GM12864 (cell line): ENCODE measurements around the gene AP1S2.

ENCODE experiments used
- DNase-seq: peaks from one replicate; pipeline ENCODE4 v3.0.0-alpha.2; 2011; ENCODE audit warnings: low read depth
- H3K4me3 ChIP-seq: 2 replicates; pipeline ENCODE4 v1.5.1; 2011; ENCODE audit warnings: mild to moderate bottlenecking, low read depth, low read length, control low read depth
- CTCF ChIP-seq: IDR thresholded peaks from 2 replicates; pipeline ENCODE4 v1.5.1; 2011; ENCODE audit warnings: low read depth, mild to moderate bottlenecking, moderate library complexity, low read length, control low read depth, inconsistent platforms; ENCODE audit errors: missing control alignments

Gene AP1S2

GRCh38 chrX:15822922-15823321 lies 31.7 kb downstream of the AP1S2 start:
- no peak overlapping the region for H3K4me3 ChIP-seq
- TF ChIP-seq CTCF = no peak
- no peak for DNase-seq

GRCh38 chrX:15820106-15821073 lies 34.2 kb downstream of the AP1S2 start:
- no peak overlapping the region for H3K4me3 ChIP-seq
- no peak for TF ChIP-seq CTCF
- DNase-seq = no peak

- no peak overlapping the region for H3K4me3 ChIP-seq
- TF ChIP-seq CTCF = no peak
- DNase-seq = no peak
Measured at GRCh38 chrX:15816886-15817285, 37.7 kb downstream of the AP1S2 start.

GRCh38 chrX:15816438-15816809 lies 38.2 kb downstream of the AP1S2 start:
- no peak overlapping the region for H3K4me3 ChIP-seq
- DNase-seq = no peak
- TF ChIP-seq CTCF = no peak

- H3K4me3 ChIP-seq = no peak overlapping the region
- peak; percentile 60 for TF ChIP-seq CTCF
- peak; percentile 21 for DNase-seq
Measured at GRCh38 chrX:15815779-15816437, 38.7 kb downstream of the AP1S2 start.

- H3K4me3 ChIP-seq = no peak overlapping the region
- no peak for TF ChIP-seq CTCF
Measured at GRCh38 chrX:15814771-15815365, 39.7 kb downstream of the AP1S2 start.

More at GRCh38 chrX:15814771-15815365, 39.7 kb downstream of the AP1S2 start:
- DNase-seq = no peak
